Neutrophil (primary cell): ENCODE data around the gene NHLRC4.

Source experiments
- H3K27ac ChIP-seq: fragments of 200-600 bp; sonication (generic); 2 replicates; pipeline ENCODE4 v1.5.1; 2016; ENCODE audit warnings: mild to moderate bottlenecking, moderate library complexity
- H3K27me3 ChIP-seq: fragments of 200-600 bp; sonication (generic); 2 replicates; pipeline ENCODE4 v1.6.0; 2016; ENCODE audit warnings: mild to moderate bottlenecking
- H3K36me3 ChIP-seq: fragments of 200-600 bp; sonication (generic); 2 replicates; pipeline ENCODE4 v1.5.1; 2017
- H3K4me1 ChIP-seq, 2 experiments: fragments of 200-600 bp in 1 of 2; sonication (generic) in 1 of 2; 1 replicate in 1 of 2; 2 replicates in 1 of 2; pipeline versions ENCODE4 v1.5.1 to v1.6.1; 2013 to 2016; ENCODE audit warnings: low read depth in 1 of 2, low read length in 1 of 2, mild to moderate bottlenecking in 1 of 2, moderate library complexity in 1 of 2; ENCODE audit not compliant: control insufficient read depth in 1 of 2, insufficient read depth in 1 of 2
- H3K4me3 ChIP-seq, 2 experiments: fragments of 200-600 bp in 1 of 2; sonication (generic) in 1 of 2; 1 replicate in 1 of 2; 2 replicates in 1 of 2; pipeline ENCODE4 v1.5.1; 2013 to 2016; ENCODE audit warnings: low read depth in 1 of 2, low read length in 1 of 2, mild to moderate bottlenecking in 1 of 2, moderate library complexity in 1 of 2
- H3K9me3 ChIP-seq: fragments of 200-600 bp; sonication (generic); 2 replicates; pipeline ENCODE4 v1.5.1; 2016
- CTCF ChIP-seq: fragments of 200-600 bp; sonication (generic); IDR thresholded peaks from 2 replicates; pipeline ENCODE4 v1.5.1; 2016; ENCODE audit warnings: antibody characterized with exemption

The NHLRC4 gene

GRCh38 chr16:525520-526180 is 41.2 kb upstream of the NHLRC4 start:
- no peaks in the 10 kb centered on the region for H3K27me3 ChIP-seq
- no peaks in the 10 kb centered on the region for H3K36me3 ChIP-seq
- peaks cover 24 to 28% of the 10 kb centered on the region in 2 experiments for H3K4me1 ChIP-seq
- H3K4me3 ChIP-seq = no peak overlapping the region
- no peak overlapping the region for H3K27ac ChIP-seq
- no peaks in the 10 kb centered on the region for H3K9me3 ChIP-seq
- TF ChIP-seq CTCF = no peak

- Histone ChIP-seq H3K27me3 (no peaks in the 10 kb centered on the region), H3K4me3 (peak overlapping the region; percentile 70 to 95), H3K36me3 (no peaks in the 10 kb centered on the region), H3K27ac (peak overlapping the region; percentile 99), H3K9me3 (no peaks in the 10 kb centered on the region), H3K4me1 (peaks cover 24 to 28% of the 10 kb centered on the region in 2 experiments)
- TF ChIP-seq CTCF = no peak
These were observed 40.4 kb upstream of the NHLRC4 start for GRCh38 chr16:526181-527014.

- no peaks in the 10 kb centered on the region for H3K27me3 ChIP-seq
- peaks cover 24 to 28% of the 10 kb centered on the region in 2 experiments for H3K4me1 ChIP-seq
- peak within 1 kb of the TSS; percentile 99 for H3K27ac ChIP-seq
- TF ChIP-seq CTCF = peak; percentile 59
- no peaks in the 10 kb centered on the region for H3K36me3 ChIP-seq
- no peaks in the 10 kb centered on the region for H3K9me3 ChIP-seq
- H3K4me3 ChIP-seq = peak within 1 kb of the TSS; percentile 70 to 95
These were observed 39.5 kb upstream of the NHLRC4 start, which contains the start of gene CAPN15 for GRCh38 chr16:527015-527903. Gene CAPN15 (plus strand): TSS chr16:527712. CDS start chr16:546839, 19,127 bp downstream.

- Histone ChIP-seq H3K9me3 (no peaks in the 10 kb centered on the region), H3K27ac (peak overlapping the region; percentile 46), H3K27me3 (no peaks in the 10 kb centered on the region), H3K4me1 (peaks cover 24 to 28% of the 10 kb centered on the region in 2 experiments), H3K36me3 (no peaks in the 10 kb centered on the region), H3K4me3 (peak overlapping the region; percentile 51 to 62)
- TF ChIP-seq CTCF = no peak
These were observed 38.4 kb upstream of the NHLRC4 start for GRCh38 chr16:528111-529011.
